Panc1 (cell line): ENCODE results near the gene PPP4C. TPM values are rescaled to one million over a fixed set of nuclear protein-coding genes. Genes with fewer than 3 reads are reported as not detected.

Experiments used
- ATAC-seq: fragments of 200-7000 bp; cut with Tn5 transposase; 2 replicates; pipeline ENCODE4 v1.9.1; 2020; ENCODE audit warnings: mild to moderate bottlenecking, moderate library complexity
- BruUV-seq: library from RNA; stranded (reverse); fragments of 400-500 nt; replicated peaks from 2 replicates; lab custom pipeline; 2021; lab: Mats Ljungman, UMichigan
- CTCF ChIA-PET: fragments of 300-600 bp; sonication (Branson Sonifier 250); formaldehyde crosslinking; loops from one replicate; lab custom pipeline; 2022; ENCODE audit warnings: antibody characterized with exemption; lab: Charles Lee
- POLR2A ChIA-PET: fragments of 300-600 bp; sonication (Branson Sonifier 250); formaldehyde crosslinking; loops from one replicate; lab custom pipeline; 2022; ENCODE audit warnings: antibody characterized with exemption; lab: Charles Lee
- DNase-seq: peaks from one replicate; pipeline ENCODE4 v3.0.0-alpha.2; 2010; ENCODE audit warnings: low read depth, low spot score
- H3K27ac ChIP-seq: 2 replicates; pipeline ENCODE4 v1.5.1; 2011; ENCODE audit warnings: mild to moderate bottlenecking, low read length, inconsistent platforms
- H3K27me3 ChIP-seq: fragments of 200-500 bp; sonication (Bioruptor generic); 2 replicates; pipeline ENCODE4 v1.6.0; 2014; ENCODE audit warnings: low read length, inconsistent platforms; ENCODE audit not compliant: control insufficient read depth, insufficient read depth
- H3K36me3 ChIP-seq: fragments of 200-500 bp; sonication (Bioruptor generic); 2 replicates; pipeline ENCODE4 v1.5.1; 2014; ENCODE audit warnings: inconsistent platforms, mild to moderate bottlenecking, low read length, moderate library complexity; ENCODE audit not compliant: control insufficient read depth, insufficient read depth
- H3K4me1 ChIP-seq: 2 replicates; pipeline ENCODE4 v1.5.1; 2011; ENCODE audit warnings: inconsistent platforms, mild to moderate bottlenecking, low read length, moderate library complexity; ENCODE audit not compliant: control insufficient read depth, insufficient read depth
- H3K4me3 ChIP-seq, 2 experiments: 2 replicates each; pipeline ENCODE4 v1.5.1; 2011 to 2012; ENCODE audit warnings: low read depth in 2 of 2, low read length in 2 of 2, mild to moderate bottlenecking in 2 of 2, inconsistent platforms in 1 of 2, moderate library complexity in 1 of 2
- H3K9me3 ChIP-seq: fragments of 200-500 bp; sonication (Bioruptor generic); 2 replicates; pipeline ENCODE4 v1.5.1; 2014; ENCODE audit warnings: low read depth, mild to moderate bottlenecking, inconsistent platforms, low read length, moderate library complexity; ENCODE audit not compliant: control insufficient read depth, insufficient read depth
- POLR2AphosphoS5 ChIP-seq: IDR thresholded peaks from 2 replicates; pipeline ENCODE4 v1.6.1; 2012; ENCODE audit warnings: mild to moderate bottlenecking, low read depth, low read length, moderate library complexity
- SIN3A ChIP-seq: IDR thresholded peaks from 2 replicates; pipeline ENCODE4 v1.6.1; 2012; ENCODE audit warnings: low read depth, mild to moderate bottlenecking, low read length, moderate library complexity, borderline replicate concordance; ENCODE audit not compliant: insufficient read depth
- TCF7L2 ChIP-seq: IDR thresholded peaks from 2 replicates; pipeline ENCODE4 v1.6.1; 2011; ENCODE audit warnings: mild to moderate bottlenecking, low read depth, low read length, inconsistent platforms
- in situ Hi-C: cut with HindIII; loops from 2 replicates; pipeline ENCODE4 v1.10.0; 2016; ENCODE audit warnings: low sequenced_read_pairs, low pct_unique_long_range_greater_than_20kb
- intact Hi-C: fragments of 100-400 bp; cut with micrococcal nuclease; formaldehyde crosslinking; loops from one replicate; pipeline ENCODE4 v1.10.0; 2022; ENCODE audit not compliant: unreplicated experiment
- total RNA-seq: library from RNA; stranded (reverse); gene quantifications from one replicate; pipeline ENCODE4 v1.2.1, GENCODE V29; 2021; ENCODE audit not compliant: unreplicated experiment
- TF ChIP-seq, protein P1 (sequence below): fragments of 450-650 bp; IDR thresholded peaks from 2 replicates; pipeline ENCODE4 v1.5.1; 2017; ENCODE audit warnings: mild to moderate bottlenecking
- TF ChIP-seq, protein P2 (sequence below), 2 experiments: IDR thresholded peaks; 2 replicates each; pipeline ENCODE4 v1.6.1; 2011 to 2012; ENCODE audit warnings: low read depth in 2 of 2, control low read depth in 1 of 2, low read length in 1 of 2, mild to moderate bottlenecking in 1 of 2, moderate library complexity in 1 of 2; ENCODE audit not compliant: insufficient read depth in 1 of 2

The PPP4C gene
- total RNA-seq, 1 experiment from 2014 or later: 186 TPM

DNA sequence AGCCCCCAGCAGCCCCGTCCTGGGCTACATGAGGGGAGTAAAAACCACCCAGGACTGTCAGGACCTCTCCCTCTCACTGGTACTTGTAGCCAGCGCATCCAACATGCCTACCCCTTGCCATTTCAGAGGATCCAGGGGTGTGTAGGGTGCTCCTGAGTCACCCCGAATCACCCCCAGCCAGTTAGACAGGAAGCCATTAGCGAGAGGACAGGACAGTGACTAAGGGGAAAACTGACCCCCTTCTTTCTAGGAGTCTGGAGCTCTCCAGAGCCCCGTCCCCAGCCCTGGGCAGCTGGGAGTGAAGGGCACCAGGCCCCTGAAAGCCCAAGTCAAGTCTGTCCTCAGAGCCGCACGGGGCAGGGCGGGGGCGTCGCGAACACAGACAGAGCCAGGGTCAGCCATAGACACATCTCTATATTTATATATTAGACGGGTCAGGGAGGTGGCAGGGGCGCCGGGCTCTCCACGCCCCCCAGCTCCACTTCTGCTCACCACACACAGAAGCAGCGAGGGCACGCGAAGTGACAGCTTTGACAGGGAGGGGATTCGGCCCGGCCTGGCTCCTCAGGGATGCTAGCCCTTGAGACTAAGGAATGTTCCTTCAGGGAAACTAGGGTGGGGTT lies 38.0 kb downstream of the PPP4C start:
- POLR2A ChIA-PET: no interaction called here
- H3K4me1 ChIP-seq: no peaks in the 10 kb centered on the region
- no peaks in the 10 kb centered on the region for H3K9me3 ChIP-seq
- in situ Hi-C loops (no loop called here), intact Hi-C loops (no loop called here)
- TF ChIP-seq, protein P1, sequence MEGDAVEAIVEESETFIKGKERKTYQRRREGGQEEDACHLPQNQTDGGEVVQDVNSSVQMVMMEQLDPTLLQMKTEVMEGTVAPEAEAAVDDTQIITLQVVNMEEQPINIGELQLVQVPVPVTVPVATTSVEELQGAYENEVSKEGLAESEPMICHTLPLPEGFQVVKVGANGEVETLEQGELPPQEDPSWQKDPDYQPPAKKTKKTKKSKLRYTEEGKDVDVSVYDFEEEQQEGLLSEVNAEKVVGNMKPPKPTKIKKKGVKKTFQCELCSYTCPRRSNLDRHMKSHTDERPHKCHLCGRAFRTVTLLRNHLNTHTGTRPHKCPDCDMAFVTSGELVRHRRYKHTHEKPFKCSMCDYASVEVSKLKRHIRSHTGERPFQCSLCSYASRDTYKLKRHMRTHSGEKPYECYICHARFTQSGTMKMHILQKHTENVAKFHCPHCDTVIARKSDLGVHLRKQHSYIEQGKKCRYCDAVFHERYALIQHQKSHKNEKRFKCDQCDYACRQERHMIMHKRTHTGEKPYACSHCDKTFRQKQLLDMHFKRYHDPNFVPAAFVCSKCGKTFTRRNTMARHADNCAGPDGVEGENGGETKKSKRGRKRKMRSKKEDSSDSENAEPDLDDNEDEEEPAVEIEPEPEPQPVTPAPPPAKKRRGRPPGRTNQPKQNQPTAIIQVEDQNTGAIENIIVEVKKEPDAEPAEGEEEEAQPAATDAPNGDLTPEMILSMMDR: no peak
- TF ChIP-seq POLR2AphosphoS5 (no peak), TCF7L2 (no peak), SIN3A (no peak)
- TF ChIP-seq, protein P2, sequence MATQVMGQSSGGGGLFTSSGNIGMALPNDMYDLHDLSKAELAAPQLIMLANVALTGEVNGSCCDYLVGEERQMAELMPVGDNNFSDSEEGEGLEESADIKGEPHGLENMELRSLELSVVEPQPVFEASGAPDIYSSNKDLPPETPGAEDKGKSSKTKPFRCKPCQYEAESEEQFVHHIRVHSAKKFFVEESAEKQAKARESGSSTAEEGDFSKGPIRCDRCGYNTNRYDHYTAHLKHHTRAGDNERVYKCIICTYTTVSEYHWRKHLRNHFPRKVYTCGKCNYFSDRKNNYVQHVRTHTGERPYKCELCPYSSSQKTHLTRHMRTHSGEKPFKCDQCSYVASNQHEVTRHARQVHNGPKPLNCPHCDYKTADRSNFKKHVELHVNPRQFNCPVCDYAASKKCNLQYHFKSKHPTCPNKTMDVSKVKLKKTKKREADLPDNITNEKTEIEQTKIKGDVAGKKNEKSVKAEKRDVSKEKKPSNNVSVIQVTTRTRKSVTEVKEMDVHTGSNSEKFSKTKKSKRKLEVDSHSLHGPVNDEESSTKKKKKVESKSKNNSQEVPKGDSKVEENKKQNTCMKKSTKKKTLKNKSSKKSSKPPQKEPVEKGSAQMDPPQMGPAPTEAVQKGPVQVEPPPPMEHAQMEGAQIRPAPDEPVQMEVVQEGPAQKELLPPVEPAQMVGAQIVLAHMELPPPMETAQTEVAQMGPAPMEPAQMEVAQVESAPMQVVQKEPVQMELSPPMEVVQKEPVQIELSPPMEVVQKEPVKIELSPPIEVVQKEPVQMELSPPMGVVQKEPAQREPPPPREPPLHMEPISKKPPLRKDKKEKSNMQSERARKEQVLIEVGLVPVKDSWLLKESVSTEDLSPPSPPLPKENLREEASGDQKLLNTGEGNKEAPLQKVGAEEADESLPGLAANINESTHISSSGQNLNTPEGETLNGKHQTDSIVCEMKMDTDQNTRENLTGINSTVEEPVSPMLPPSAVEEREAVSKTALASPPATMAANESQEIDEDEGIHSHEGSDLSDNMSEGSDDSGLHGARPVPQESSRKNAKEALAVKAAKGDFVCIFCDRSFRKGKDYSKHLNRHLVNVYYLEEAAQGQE (IDR thresholded peaks at IDR 0.05; ENCODE audit: insufficient read depth in 1 of 2, low read depth in 2 of 2, low read length in 1 of 2): no peak
- no peaks in the 10 kb centered on the region for H3K27me3 ChIP-seq
- CTCF ChIA-PET: interaction anchor here (0.5 to 0.6 kb wide), 2 partner anchors 10 to 58 kb away, joined by 3 read pairs; no protein-coding TSS in a partner anchor
- no peak overlapping the region for H3K27ac ChIP-seq
- no TSS peak for BruUV-seq
- H3K4me3 ChIP-seq: no peak overlapping the region
- ATAC-seq (0 out of 2 replicates have a peak, but pooled peaks have one; percentile 2), DNase-seq (no peak)
- no peaks in the 10 kb centered on the region for H3K36me3 ChIP-seq

DNA sequence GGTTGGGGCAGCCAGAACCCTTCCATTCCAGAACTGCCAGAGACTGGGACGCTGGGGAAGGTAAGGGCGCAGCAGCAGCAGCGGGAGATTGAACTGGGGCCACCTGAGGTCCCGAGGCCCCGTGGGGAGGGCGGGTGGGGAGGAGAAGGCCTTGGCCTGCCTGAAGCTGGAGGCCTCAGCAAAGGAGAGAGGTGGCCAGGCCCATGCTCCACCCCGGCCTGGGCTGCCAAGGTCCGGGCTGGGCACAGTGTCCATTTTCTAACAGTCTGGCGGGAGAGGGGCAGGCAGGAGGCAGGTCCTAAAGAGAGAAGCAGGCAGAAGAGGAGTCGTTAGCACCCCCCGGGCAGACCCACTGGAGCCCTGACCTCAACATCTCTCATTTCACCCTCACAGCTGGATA lies 38.6 kb downstream of the PPP4C start:
- CTCF ChIA-PET: interaction anchor here (0.6 kb wide), 2 partner anchors 58 to 63 kb away, joined by 3 read pairs; no protein-coding TSS in a partner anchor

More for the DNA sequence above, 38.6 kb downstream of the PPP4C start:
- Histone ChIP-seq H3K4me1 (no peaks in the 10 kb centered on the region), H3K9me3 (no peaks in the 10 kb centered on the region), H3K4me3 (no peak overlapping the region), H3K27ac (no peak overlapping the region), H3K36me3 (no peaks in the 10 kb centered on the region), H3K27me3 (no peaks in the 10 kb centered on the region)
- in situ Hi-C loops (no loop called here), intact Hi-C loops (no loop called here)
- no TSS peak for BruUV-seq
- TF ChIP-seq SIN3A (no peak), TCF7L2 (no peak), POLR2AphosphoS5 (no peak)
- TF ChIP-seq, protein P2 (IDR thresholded peaks at IDR 0.05; ENCODE audit: insufficient read depth in 1 of 2, low read depth in 2 of 2, low read length in 1 of 2): no peak
- TF ChIP-seq, protein P1: no peak
- ATAC-seq: no peak
- no peak for DNase-seq
- POLR2A ChIA-PET: no interaction called here
